H1 (cell line): ENCODE results near the gene PAXX. TPM values are rescaled to one million over a fixed set of nuclear protein-coding genes. Genes with fewer than 3 reads are reported as not detected.

ENCODE experiments used
- ATF3 ChIP-seq: IDR thresholded peaks from 2 replicates; pipeline ENCODE4 v1.6.1; 2011; ENCODE audit warnings: low read depth, mild to moderate bottlenecking, low read length; ENCODE audit not compliant: insufficient read depth
- BRCA1 ChIP-seq: IDR thresholded peaks from 2 replicates; pipeline ENCODE4 v1.6.1; 2012; ENCODE audit warnings: low read depth, low read length, improper control_type of control experiment
- EZH2 ChIP-seq: fragments of 200-600 bp; sonication (generic); IDR thresholded peaks from 2 replicates; pipeline ENCODE4 v1.7.1; 2012; ENCODE audit warnings: low read depth, mild to moderate bottlenecking, moderate library complexity, low read length, inconsistent platforms; ENCODE audit not compliant: severe bottlenecking
- POLR2AphosphoS5 ChIP-seq: IDR thresholded peaks from 2 replicates; pipeline ENCODE4 v1.6.1; 2011; ENCODE audit warnings: low read depth, low read length
- SP1 ChIP-seq: IDR thresholded peaks from 2 replicates; pipeline ENCODE4 v1.6.1; 2011; ENCODE audit warnings: low read depth, low read length
- SP2 ChIP-seq: IDR thresholded peaks from 2 replicates; pipeline ENCODE4 v1.6.1; 2012; ENCODE audit warnings: mild to moderate bottlenecking, low read length, inconsistent platforms
- TEAD4 ChIP-seq: IDR thresholded peaks from 2 replicates; pipeline ENCODE4 v1.6.1; 2012; ENCODE audit warnings: low read depth, low read length, inconsistent platforms, mixed read lengths
- polyA plus RNA-seq, 7 experiments: library from polyadenylated mRNA; depleted of rRNA in 3 of 7; stranded (reverse) in 5 of 7; unstranded in 2 of 7; fragments of >200 nt in 5 of 7; fragments of 200-250 nt in 2 of 7; gene quantifications; 1 replicate in 5 of 7; 2 replicates in 1 of 7; 4 replicates in 1 of 7; pipeline versions ENCODE4 v1.2.1 to v1.2.3, GENCODE V29; 2011 to 2013; ENCODE audit warnings: missing spikeins in 2 of 7, mixed read lengths in 2 of 7
- total RNA-seq: library from RNA; stranded (reverse); fragmentation: NEBNext Ultra II Directional; extraction: Animal tissue kit (Norgen Biotek cat#: 25700); gene quantifications from 2 replicates; pipeline ENCODE4 v1.2.1, GENCODE V29; 2021

PAXX gene
- total and polyA plus RNA-seq, 2 of the 8 experiments (the other 6 are each of a cell fraction or from before 2014, with no cell fraction given) = 43.4 to 45.9 TPM

GRCh38 chr9:136949239-136949816 is 42.9 kb upstream of the PAXX start (continued):
- TF ChIP-seq TEAD4 (no peak), BRCA1 (no peak), POLR2AphosphoS5 (no peak), SP1 (no peak), ATF3 (no peak), EZH2 (no peak), SP2 (no peak)
- TF ChIP-seq, all 59 proteins: peak for 0
